ENCODE measurements around the gene JMJD7. TPM values are rescaled to one million over a fixed set of nuclear protein-coding genes. Genes with fewer than 3 reads are reported as not detected.

The JMJD7 gene
- total RNA-seq, 2 experiments from 2014 or later: 12.0 to 21.9 TPM

- Mint-ChIP-seq H3K9me3 (ENCODE audit: low read depth) (no peaks in the 10 kb centered on the region), H3K4me1 (peaks cover 3% of the 10 kb centered on the region), H3K27me3 (no peaks in the 10 kb centered on the region), H3K27ac (no peak overlapping the region), H3K36me3 (no peaks in the 10 kb centered on the region), H3K4me3 (no peak overlapping the region)
- ATAC-seq (no peak), DNase-seq (no peak)
- CTCF ChIA-PET: no interaction called here
These were observed 27.5 kb downstream of the JMJD7 start for GRCh38 chr15:41855261-41855961.

- CTCF ChIA-PET: no interaction called here
- H3K36me3 Mint-ChIP-seq: no peaks in the 10 kb centered on the region
- no peak overlapping the region for H3K4me3 Mint-ChIP-seq
- H3K9me3 Mint-ChIP-seq (ENCODE audit: low read depth): no peaks in the 10 kb centered on the region
- H3K4me1 Mint-ChIP-seq: peaks cover 3% of the 10 kb centered on the region
- DNase-seq (no peak), ATAC-seq (no peak)
- H3K27me3 Mint-ChIP-seq: no peaks in the 10 kb centered on the region
- no peak overlapping the region for H3K27ac Mint-ChIP-seq
These were observed 28.4 kb downstream of the JMJD7 start for GRCh38 chr15:41856262-41856661.

- H3K27ac Mint-ChIP-seq: no peak overlapping the region
- no peak for ATAC-seq
These were observed 28.8 kb downstream of the JMJD7 start for GRCh38 chr15:41856716-41857115.

GRCh38 chr15:41857316-41857715 is 29.4 kb downstream of the JMJD7 start:
- CTCF ChIA-PET: no interaction called here
- Mint-ChIP-seq H3K27me3 (no peaks in the 10 kb centered on the region), H3K4me1 (peaks cover 3% of the 10 kb centered on the region), H3K9me3 (ENCODE audit: low read depth) (no peaks in the 10 kb centered on the region), H3K4me3 (no peak overlapping the region), H3K27ac (no peak overlapping the region), H3K36me3 (no peaks in the 10 kb centered on the region)
- DNase-seq (no peak), ATAC-seq (no peak)

More at GRCh38 chr15:41856716-41857115, 28.8 kb downstream of the JMJD7 start:
- Mint-ChIP-seq H3K4me1 (peaks cover 3% of the 10 kb centered on the region), H3K27me3 (no peaks in the 10 kb centered on the region), H3K36me3 (no peaks in the 10 kb centered on the region), H3K4me3 (no peak overlapping the region), H3K9me3 (ENCODE audit: low read depth) (no peaks in the 10 kb centered on the region)
- CTCF ChIA-PET: no interaction called here
- DNase-seq: no peak

DNA sequence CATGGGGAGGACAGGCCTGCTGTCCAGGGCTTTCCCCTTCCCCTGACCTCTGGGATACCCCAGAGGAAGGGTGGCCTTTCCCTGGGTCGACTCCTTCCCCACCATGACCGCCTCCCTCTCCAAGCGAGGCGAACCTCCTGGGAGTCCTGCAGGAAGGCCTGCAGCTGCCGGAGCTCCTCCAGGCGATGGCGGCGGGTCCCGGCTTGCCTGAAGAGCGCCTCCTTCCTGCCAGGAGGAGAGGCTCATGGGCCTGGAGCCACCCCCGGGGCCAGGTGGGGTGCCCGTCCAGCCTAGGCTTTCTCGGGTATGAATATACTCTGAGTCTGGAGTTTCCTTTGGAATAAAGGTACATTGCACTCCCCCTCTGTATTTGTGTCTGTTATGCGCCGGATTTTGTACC is 30.9 kb downstream of the JMJD7 start:
- ATAC-seq: no peak
- H3K4me3 Mint-ChIP-seq: no peak overlapping the region
- H3K27ac Mint-ChIP-seq: no peak overlapping the region
- CTCF ChIA-PET: interaction anchor here (1.5 kb wide), 1 partner anchor 393 kb away, joined by 3 read pairs; no protein-coding TSS in a partner anchor
- peaks cover 8% of the 10 kb centered on the region for H3K4me1 Mint-ChIP-seq
- no peaks in the 10 kb centered on the region for H3K36me3 Mint-ChIP-seq
- no peaks in the 10 kb centered on the region for H3K27me3 Mint-ChIP-seq
- DNase-seq: no peak
- no peaks in the 10 kb centered on the region for H3K9me3 Mint-ChIP-seq (ENCODE audit: low read depth)

DNA sequence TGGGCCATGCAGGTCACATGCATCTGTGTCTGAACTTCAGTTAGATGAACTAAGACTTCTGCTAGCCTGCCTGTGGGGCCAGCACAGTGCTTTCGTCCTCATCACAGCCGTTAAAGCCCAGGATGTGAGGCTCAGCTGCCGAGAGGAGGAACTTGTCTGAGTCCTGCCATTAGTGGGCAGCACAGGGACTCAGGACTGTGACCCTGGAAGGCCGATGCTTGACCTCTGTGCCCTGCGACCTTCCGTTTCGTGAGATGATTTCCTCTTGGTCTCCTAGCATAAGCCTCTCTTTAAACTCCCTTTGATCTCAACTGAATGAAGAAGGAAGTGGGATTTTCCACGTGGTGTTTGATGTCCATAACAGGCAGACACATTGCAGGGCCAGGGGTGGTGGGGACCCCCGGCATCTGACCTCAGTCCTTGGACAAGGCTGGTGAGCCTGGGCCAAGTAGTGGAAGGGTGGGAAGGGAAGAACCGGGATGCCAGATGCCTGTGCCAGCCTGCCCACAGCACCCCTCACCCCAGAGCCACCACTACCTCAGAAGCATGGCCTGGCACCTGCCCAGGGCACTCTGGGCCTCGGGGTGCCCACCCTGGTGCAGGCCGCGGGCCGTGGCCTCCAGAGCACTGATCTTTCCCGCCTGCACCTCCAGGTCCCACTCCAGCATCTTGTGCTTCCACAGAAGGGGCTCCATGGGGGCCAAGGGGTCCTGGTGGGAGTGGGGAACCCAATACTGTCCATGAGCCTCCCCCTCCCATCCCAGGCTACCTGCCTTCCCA is 32.3 kb downstream of the JMJD7 start:
- DNase-seq: no peak
- H3K9me3 Mint-ChIP-seq (ENCODE audit: low read depth): no peaks in the 10 kb centered on the region
- CTCF ChIA-PET: no interaction called here
- no peak overlapping the region for H3K4me3 Mint-ChIP-seq
- no peak for ATAC-seq
- H3K4me1 Mint-ChIP-seq: peaks cover 8% of the 10 kb centered on the region
- H3K27me3 Mint-ChIP-seq: no peaks in the 10 kb centered on the region
- no peaks in the 10 kb centered on the region for H3K36me3 Mint-ChIP-seq
- H3K27ac Mint-ChIP-seq: no peak overlapping the region

GRCh38 chr15:41861736-41862356 is 34.0 kb downstream of the JMJD7 start:
- Mint-ChIP-seq H3K4me3 (no peak overlapping the region), H3K27ac (no peak overlapping the region), H3K36me3 (no peaks in the 10 kb centered on the region), H3K9me3 (ENCODE audit: low read depth) (no peaks in the 10 kb centered on the region), H3K4me1 (peaks cover 8% of the 10 kb centered on the region), H3K27me3 (no peaks in the 10 kb centered on the region)
- DNase-seq (no peak), ATAC-seq (no peak)
- CTCF ChIA-PET: interaction anchor here (0.6 to 1.2 kb wide), 2 partner anchors 9 to 24 kb away, joined by 3 read pairs; no protein-coding TSS in a partner anchor

DNA sequence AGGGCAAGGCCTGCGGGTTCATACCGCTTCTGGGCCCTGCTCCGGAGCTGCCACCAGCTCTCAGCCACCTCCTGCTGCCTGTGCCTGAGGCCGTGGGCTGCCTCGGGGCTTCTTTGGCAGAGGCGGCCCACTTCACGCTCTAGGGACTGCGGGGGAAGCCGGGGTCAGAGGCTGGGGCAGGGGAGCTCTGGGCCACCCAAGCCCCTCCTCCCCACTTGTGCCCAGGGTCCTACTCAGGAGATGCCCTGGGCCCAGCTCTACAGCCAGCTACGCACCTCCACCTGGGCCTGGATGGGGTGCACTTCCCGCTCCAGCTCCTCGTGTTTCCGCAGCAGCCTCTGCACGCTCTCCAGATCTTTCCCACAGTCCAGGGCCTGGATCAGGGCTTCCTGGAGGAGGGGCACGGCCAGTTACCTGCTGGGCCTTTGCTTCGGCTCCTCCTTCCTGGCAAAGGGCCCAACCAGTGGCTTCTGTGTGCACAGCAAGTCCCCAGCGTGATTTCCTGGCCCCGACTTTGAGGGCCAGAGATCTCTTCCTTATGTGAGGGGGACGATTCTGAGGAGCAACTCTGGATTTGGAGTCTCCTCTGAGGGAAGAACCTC is 34.7 kb downstream of the JMJD7 start:
- Mint-ChIP-seq H3K27me3 (no peaks in the 10 kb centered on the region), H3K36me3 (no peaks in the 10 kb centered on the region), H3K4me1 (peaks cover 8% of the 10 kb centered on the region), H3K9me3 (ENCODE audit: low read depth) (no peaks in the 10 kb centered on the region), H3K4me3 (no peak overlapping the region), H3K27ac (no peak overlapping the region)
- CTCF ChIA-PET: interaction anchor here (3.0 kb wide), 1 partner anchor 42 kb away, joined by 9 read pairs; no protein-coding TSS in a partner anchor
- ATAC-seq (no peak), DNase-seq (no peak)

DNA sequence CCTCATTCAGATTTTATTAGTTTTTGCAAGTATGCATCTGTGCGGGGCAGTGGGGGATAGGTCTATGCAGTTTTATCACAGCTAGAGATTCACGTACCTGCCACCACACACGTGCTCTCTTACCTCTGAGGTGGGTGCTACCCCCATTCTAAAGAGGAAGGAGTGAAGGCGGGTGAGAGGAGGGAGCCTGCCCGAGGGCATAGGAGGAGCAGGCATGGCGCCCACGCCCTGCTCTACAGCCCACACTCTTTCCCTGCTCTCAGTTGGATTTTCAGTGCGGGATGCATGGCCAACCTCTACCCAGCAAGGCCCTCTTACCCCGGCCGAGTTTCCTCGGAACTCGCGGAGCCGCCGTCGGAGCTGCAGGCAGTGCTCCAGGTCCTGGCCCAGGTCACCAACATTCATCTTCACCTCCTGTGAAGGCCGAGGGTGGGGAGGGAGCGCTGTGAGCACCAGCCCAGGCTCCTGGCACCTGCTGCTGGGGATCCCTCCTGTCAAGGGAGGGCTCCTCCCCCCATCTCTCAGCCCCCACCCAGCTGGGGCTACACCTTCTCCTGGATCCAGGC is 37.7 kb downstream of the JMJD7 start:
- no peak overlapping the region for H3K27ac Mint-ChIP-seq
- H3K27me3 Mint-ChIP-seq: no peaks in the 10 kb centered on the region
- no peaks in the 10 kb centered on the region for H3K9me3 Mint-ChIP-seq (ENCODE audit: low read depth)
- DNase-seq: no peak
- H3K4me3 Mint-ChIP-seq: no peak overlapping the region
- H3K36me3 Mint-ChIP-seq: no peaks in the 10 kb centered on the region
- ATAC-seq: no peak
- peaks cover 12% of the 10 kb centered on the region for H3K4me1 Mint-ChIP-seq
- CTCF ChIA-PET: interaction anchor here (1.6 to 3.0 kb wide), 2 partner anchors 39 to 50 kb away, joined by 4 to 9 read pairs; no protein-coding TSS in a partner anchor

DNA sequence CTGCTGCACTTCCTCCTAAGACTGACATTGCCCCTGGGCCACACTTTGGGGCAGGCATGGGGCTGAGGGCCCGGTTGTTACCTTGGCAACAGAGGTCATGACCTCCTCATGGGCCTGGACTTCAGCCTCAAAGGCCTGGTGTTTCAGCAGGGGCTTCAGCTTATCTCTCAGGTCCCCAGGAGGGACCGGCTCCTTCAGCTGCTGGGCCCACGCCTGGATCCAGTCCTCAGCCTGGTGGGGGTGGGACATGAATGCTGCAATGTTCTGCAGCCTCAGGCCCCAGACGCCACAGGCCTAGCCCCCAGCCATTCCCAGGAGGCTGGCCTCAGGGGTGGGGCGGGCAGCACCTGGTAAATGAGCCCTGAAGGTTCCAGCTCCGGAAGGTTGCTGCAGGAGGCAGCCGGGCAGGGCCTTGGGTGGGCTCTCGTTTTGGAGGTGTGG is 38.4 kb downstream of the JMJD7 start:
- Mint-ChIP-seq H3K4me1 (peaks cover 19% of the 10 kb centered on the region), H3K27me3 (no peaks in the 10 kb centered on the region), H3K27ac (no peak overlapping the region), H3K36me3 (no peaks in the 10 kb centered on the region), H3K4me3 (no peak overlapping the region), H3K9me3 (ENCODE audit: low read depth) (no peaks in the 10 kb centered on the region)
- CTCF ChIA-PET: no interaction called here
- DNase-seq (no peak), ATAC-seq (no peak)

DNA sequence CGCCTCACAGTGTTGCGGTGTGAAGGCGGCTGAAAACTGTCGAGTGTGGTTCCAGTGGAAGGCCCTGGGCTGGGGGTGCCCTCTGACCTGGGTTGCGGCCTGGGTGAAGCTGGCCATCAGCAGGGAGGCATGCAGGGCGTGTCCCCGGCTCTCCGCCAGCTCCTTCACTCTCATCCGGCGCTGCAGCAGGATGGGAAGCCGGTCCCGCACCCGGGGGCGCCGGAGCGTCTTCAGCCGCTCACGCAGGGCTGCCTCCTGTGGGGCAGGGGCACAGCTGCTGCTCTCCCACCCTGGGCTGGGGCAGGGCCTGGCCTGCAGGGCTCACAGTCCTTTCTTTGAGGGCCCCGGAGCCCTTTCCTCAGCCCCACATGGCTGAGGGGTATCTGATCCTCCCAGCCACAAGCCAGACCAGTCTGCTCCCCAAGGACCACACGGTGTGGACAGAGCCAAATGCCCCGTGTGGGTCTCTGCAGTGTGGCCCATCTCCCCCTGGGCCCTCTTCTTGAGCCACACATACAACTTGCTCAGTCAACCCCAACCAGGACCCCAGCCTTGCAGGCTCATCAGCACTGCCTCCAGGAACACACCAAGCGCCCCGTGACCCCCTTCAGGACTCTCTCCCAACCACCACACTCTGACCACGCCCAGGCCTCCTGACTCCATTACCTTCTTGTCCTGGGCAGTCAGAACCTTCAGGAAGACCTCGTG is 39.1 kb downstream of the JMJD7 start:
- H3K27me3 Mint-ChIP-seq: no peaks in the 10 kb centered on the region
- CTCF ChIA-PET: no interaction called here
- ATAC-seq (no peak), DNase-seq (no peak)
- no peaks in the 10 kb centered on the region for H3K9me3 Mint-ChIP-seq (ENCODE audit: low read depth)
- peaks cover 22% of the 10 kb centered on the region for H3K4me1 Mint-ChIP-seq
- no peaks in the 10 kb centered on the region for H3K36me3 Mint-ChIP-seq
- no peak overlapping the region for H3K4me3 Mint-ChIP-seq
- H3K27ac Mint-ChIP-seq: no peak overlapping the region

DNA sequence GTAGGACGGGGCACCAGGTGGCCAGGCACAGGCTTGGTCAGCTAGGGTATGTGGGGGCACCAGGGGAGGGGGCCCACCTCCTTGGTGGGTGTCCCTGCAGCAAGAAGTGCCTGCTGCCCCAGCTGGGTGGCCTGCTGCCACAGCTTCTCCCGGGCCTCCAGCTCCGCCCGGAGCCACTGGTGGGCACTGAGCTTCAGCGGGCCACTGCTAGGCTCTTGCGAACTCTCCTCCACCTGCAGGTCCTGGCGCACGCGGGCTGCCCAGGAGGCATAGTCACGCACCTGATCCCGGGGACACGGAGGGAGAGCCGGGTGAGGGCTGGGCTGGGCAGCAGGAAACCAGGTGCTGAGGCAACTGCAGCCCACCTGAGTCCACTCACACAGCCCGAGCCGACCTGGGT is 40.4 kb downstream of the JMJD7 start:
- ATAC-seq: no peak
- Mint-ChIP-seq H3K4me3 (no peak overlapping the region), H3K4me1 (peaks cover 17% of the 10 kb centered on the region), H3K36me3 (no peaks in the 10 kb centered on the region), H3K27ac (no peak overlapping the region), H3K9me3 (ENCODE audit: low read depth) (no peaks in the 10 kb centered on the region), H3K27me3 (no peaks in the 10 kb centered on the region)
- CTCF ChIA-PET: interaction anchor here (3.8 kb wide), 1 partner anchor 94 kb away, joined by 17 read pairs; the partner anchor contains the start of gene MAPKBP1
- DNase-seq: no peak

Measured in activated CD8-positive, alpha-beta memory T cell treated with anti-CD3 and anti-CD28 coated beads, Interleukin-2, amount 10 ng/mL, durations not matched to agents 7 days and 5 days (primary cell).